ENCODE data around the gene TMEM272. TPM values are rescaled to one million over a fixed set of nuclear protein-coding genes. Genes with fewer than 3 reads are reported as not detected.

The TMEM272 gene
- total and polyA plus RNA-seq, 2 donors (not counting 3 experiments of a cell fraction or from before 2014, with no cell fraction given) = not detected

DNA sequence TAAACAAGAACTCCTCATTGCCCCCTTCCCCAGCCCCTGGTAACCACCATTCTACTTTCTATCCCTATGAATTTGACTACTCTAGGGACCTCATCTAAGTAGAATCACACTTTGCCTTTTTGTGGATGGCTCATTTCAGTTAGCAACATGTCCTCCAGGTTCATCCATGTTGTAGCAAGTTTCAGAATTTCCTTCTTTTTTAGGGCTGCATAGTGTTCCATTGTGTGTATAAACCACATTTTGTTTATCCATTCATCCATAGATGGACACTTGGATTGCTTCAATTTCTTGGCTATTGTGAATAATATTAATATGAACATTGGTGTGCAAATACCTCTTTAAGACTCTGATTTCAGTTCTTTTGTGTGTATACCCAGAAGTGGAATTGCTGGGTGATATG, 36.2 kb downstream of the TMEM272 start:
- dilution Hi-C loops (cut with MboI; ENCODE audit: extremely low pct_ligation_motif_present, low sequenced_read_pairs) (no loop called here), intact Hi-C loops (cut with micrococcal nuclease) (loop anchor here (10.0 kb wide), 1 partner anchor 646 kb away; the partner anchor contains the start of genes CKAP2 and VPS36)
- no peaks in the 10 kb centered on the region for H3K9me1 ChIP-seq (replicated peaks; ENCODE audit: control insufficient read depth, extremely low read depth, insufficient read depth, low read length)
- no peak overlapping the region for H3K27ac ChIP-seq (ENCODE audit: insufficient read depth, low read depth, low read length)
- H3K4me3 ChIP-seq (replicated peaks in 1 of 3; ENCODE audit: insufficient read depth in 1 of 3, low read depth in 1 of 3, low read length in 3 of 3) = no peak overlapping the region
- DNase-seq (ENCODE audit: low read depth, low spot score) (no peak), FAIRE-seq (no peak)
- peaks cover 19% of the 10 kb centered on the region for H3K4me1 ChIP-seq (ENCODE audit: control insufficient read depth, extremely low read depth, insufficient read depth, low read length)
- H3K4me2 ChIP-seq (ENCODE audit: insufficient read depth, low read length) = no peak overlapping the region
- no peaks in the 10 kb centered on the region for H3K79me2 ChIP-seq (ENCODE audit: control insufficient read depth, insufficient read depth, low read length)
- H3K27me3 ChIP-seq (ENCODE audit: control insufficient read depth in 2 of 2, insufficient read depth in 2 of 2, low read length in 2 of 2) = no peaks in the 10 kb centered on the region
- TF ChIP-seq, protein P1, sequence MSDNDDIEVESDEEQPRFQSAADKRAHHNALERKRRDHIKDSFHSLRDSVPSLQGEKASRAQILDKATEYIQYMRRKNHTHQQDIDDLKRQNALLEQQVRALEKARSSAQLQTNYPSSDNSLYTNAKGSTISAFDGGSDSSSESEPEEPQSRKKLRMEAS (IDR thresholded peaks at IDR 0.05; ENCODE audit: insufficient read depth, insufficient read length) = no peak
- TF ChIP-seq FOS (IDR thresholded peaks at IDR 0.05; ENCODE audit: borderline replicate concordance, insufficient read depth, low read length) = no peak
- TF ChIP-seq POLR2A (IDR thresholded peaks at IDR 0.05; ENCODE audit: low read depth, low read length) = no peak
- TF ChIP-seq MYC (IDR thresholded peaks at IDR 0.05; ENCODE audit: low read depth, low read length) = no peak
- no peak for TF ChIP-seq EZH2 (IDR thresholded peaks at IDR 0.05; ENCODE audit: borderline replicate concordance, low read depth, low read length, severe bottlenecking)
- TF ChIP-seq, protein P2, sequence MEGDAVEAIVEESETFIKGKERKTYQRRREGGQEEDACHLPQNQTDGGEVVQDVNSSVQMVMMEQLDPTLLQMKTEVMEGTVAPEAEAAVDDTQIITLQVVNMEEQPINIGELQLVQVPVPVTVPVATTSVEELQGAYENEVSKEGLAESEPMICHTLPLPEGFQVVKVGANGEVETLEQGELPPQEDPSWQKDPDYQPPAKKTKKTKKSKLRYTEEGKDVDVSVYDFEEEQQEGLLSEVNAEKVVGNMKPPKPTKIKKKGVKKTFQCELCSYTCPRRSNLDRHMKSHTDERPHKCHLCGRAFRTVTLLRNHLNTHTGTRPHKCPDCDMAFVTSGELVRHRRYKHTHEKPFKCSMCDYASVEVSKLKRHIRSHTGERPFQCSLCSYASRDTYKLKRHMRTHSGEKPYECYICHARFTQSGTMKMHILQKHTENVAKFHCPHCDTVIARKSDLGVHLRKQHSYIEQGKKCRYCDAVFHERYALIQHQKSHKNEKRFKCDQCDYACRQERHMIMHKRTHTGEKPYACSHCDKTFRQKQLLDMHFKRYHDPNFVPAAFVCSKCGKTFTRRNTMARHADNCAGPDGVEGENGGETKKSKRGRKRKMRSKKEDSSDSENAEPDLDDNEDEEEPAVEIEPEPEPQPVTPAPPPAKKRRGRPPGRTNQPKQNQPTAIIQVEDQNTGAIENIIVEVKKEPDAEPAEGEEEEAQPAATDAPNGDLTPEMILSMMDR (IDR thresholded peaks at IDR 0.05; ENCODE audit: extremely low read depth in 1 of 2, insufficient read depth in 1 of 2, low read depth in 1 of 2, low read length in 2 of 2) = no peak
- no peak for TF ChIP-seq JUN (IDR thresholded peaks at IDR 0.05; ENCODE audit: borderline replicate concordance, insufficient read depth, insufficient read length, low read depth)
- no peak for TF ChIP-seq GATA2 (IDR thresholded peaks at IDR 0.05; ENCODE audit: insufficient read depth, insufficient read length, low read depth, low read length)
- TF ChIP-seq POLR2AphosphoS5 (IDR thresholded peaks at IDR 0.05; ENCODE audit: insufficient read depth, low read depth, low read length) = no peak
- no peaks in the 10 kb centered on the region for H4K20me1 ChIP-seq (replicated peaks; ENCODE audit: control insufficient read depth, extremely low read depth, insufficient read depth, low read length)
- no peak overlapping the region for H2AFZ ChIP-seq (ENCODE audit: low read depth, low read length)
- no TSS peak for BruUV-seq (replicated peaks)
- POLR2A ChIA-PET = no interaction called here
- H3K36me3 ChIP-seq (ENCODE audit: control insufficient read depth in 2 of 2, extremely low read depth in 1 of 2, insufficient read depth in 2 of 2, low read length in 2 of 2) = no peaks in the 10 kb centered on the region
- no peaks in the 10 kb centered on the region for H3K9me3 ChIP-seq (replicated peaks; ENCODE audit: control insufficient read depth, insufficient read depth, low read length)
- H3K9ac ChIP-seq (replicated peaks; ENCODE audit: extremely low read depth, insufficient read depth, low read length) = no peak overlapping the region
- CTCF ChIA-PET = no interaction called here

All from endothelial cell of umbilical vein (primary cell).